Naive thymus-derived CD4-positive, alpha-beta T cell (primary cell): ENCODE data around the gene LILRA1. TPM values are rescaled to one million over a fixed set of nuclear protein-coding genes. Genes with fewer than 3 reads are reported as not detected.
"Not testable (repeated sequence)": the region's sequence is repeated elsewhere in the genome, so short reads cannot be mapped to it uniquely, and the experiment has no call there.

ENCODE experiments used
- ATAC-seq: fragments of 150-1000 bp; cut with Tn5 transposase; 2 replicates; pipeline ENCODE4 v1.10.0; 2021; ENCODE audit warnings: mild to moderate bottlenecking, moderate library complexity
- CTCF ChIA-PET: fragments of 350-600 bp; sonication (Branson Sonifier 250); formaldehyde crosslinking; loops from one replicate; lab custom pipeline; 2021; ENCODE audit warnings: antibody characterized with exemption; lab: Charles Lee
- POLR2A ChIA-PET: fragments of 350-600 bp; sonication (Branson Sonifier 250); formaldehyde crosslinking; loops from one replicate; lab custom pipeline; 2021; ENCODE audit warnings: antibody characterized with exemption, inconsistent platforms; lab: Charles Lee
- DNase-seq, 9 donors: peaks; one replicate each; pipeline versions ENCODE4 v3.0.0 to v3.0.0-alpha.2; 2020 to 2022; ENCODE audit warnings: mixed read lengths in 1 of 9
- H3K27ac ChIP-seq: one replicate; pipeline ENCODE4 v1.7.0; 2013; ENCODE audit warnings: mild to moderate bottlenecking, low read depth, low read length, moderate library complexity
- H3K27me3 ChIP-seq, 2 donors: one replicate each; pipeline ENCODE4 v1.7.0; 2013; ENCODE audit warnings: low read length in 2 of 2, mild to moderate bottlenecking in 2 of 2, moderate library complexity in 2 of 2; ENCODE audit not compliant: control insufficient read depth in 2 of 2, insufficient read depth in 2 of 2
- H3K36me3 ChIP-seq, 3 experiments: 1 replicate in 2 of 3; 2 replicates in 1 of 3; pipeline ENCODE4 v1.7.0; 2013; ENCODE audit warnings: low read length in 3 of 3, mild to moderate bottlenecking in 3 of 3, moderate library complexity in 1 of 3; ENCODE audit not compliant: insufficient read depth in 3 of 3, control insufficient read depth in 2 of 3
- H3K4me1 ChIP-seq, 2 donors: one replicate each; pipeline ENCODE4 v1.7.0; 2013; ENCODE audit warnings: low read length in 2 of 2, mild to moderate bottlenecking in 2 of 2, moderate library complexity in 1 of 2; ENCODE audit not compliant: control insufficient read depth in 2 of 2, insufficient read depth in 2 of 2
- H3K4me3 ChIP-seq: 2 replicates; pipeline ENCODE4 v1.7.0; 2013; ENCODE audit warnings: mild to moderate bottlenecking, low read length
- H3K9me3 ChIP-seq, 3 experiments: 1 replicate in 2 of 3; 2 replicates in 1 of 3; pipeline ENCODE4 v1.7.0; 2013; ENCODE audit warnings: low read length in 3 of 3; ENCODE audit not compliant: control insufficient read depth in 2 of 3
- H3K27ac Mint-ChIP-seq, 9 donors: one replicate each; pipeline ENCODE4 v1.8.0; 2020 to 2022; ENCODE audit warnings: mixed read lengths in 9 of 9, mild to moderate bottlenecking in 8 of 9, moderate library complexity in 5 of 9, inconsistent platforms in 2 of 9
- H3K27me3 Mint-ChIP-seq, 5 donors: one replicate each; pipeline ENCODE4 v1.8.0; 2021 to 2022; ENCODE audit warnings: mixed read lengths in 5 of 5, mild to moderate bottlenecking in 1 of 5
- H3K36me3 Mint-ChIP-seq, 5 donors: one replicate each; pipeline ENCODE4 v1.8.0; 2020 to 2022; ENCODE audit warnings: mixed read lengths in 5 of 5, mild to moderate bottlenecking in 3 of 5, inconsistent platforms in 1 of 5
- H3K4me1 Mint-ChIP-seq, 7 donors: one replicate each; pipeline ENCODE4 v1.8.0; 2020 to 2022; ENCODE audit warnings: mixed read lengths in 7 of 7, mild to moderate bottlenecking in 3 of 7, inconsistent platforms in 1 of 7
- H3K4me3 Mint-ChIP-seq, 10 donors: one replicate each; pipeline ENCODE4 v1.8.0; 2020 to 2022; ENCODE audit warnings: mild to moderate bottlenecking in 10 of 10, mixed read lengths in 10 of 10, moderate library complexity in 6 of 10, inconsistent platforms in 2 of 10
- H3K9me3 Mint-ChIP-seq, 11 donors: one replicate each; pipeline ENCODE4 v1.8.0; 2020 to 2022; ENCODE audit warnings: mixed read lengths in 11 of 11, mild to moderate bottlenecking in 4 of 11, inconsistent platforms in 1 of 11, moderate library complexity in 1 of 11
- intact Hi-C, 2 donors: fragments of 100-400 bp; cut with micrococcal nuclease; formaldehyde crosslinking; loops; one replicate each; pipeline ENCODE4 v1.15.1; 2023
- polyA plus RNA-seq, 2 donors: library from polyadenylated mRNA; unstranded; fragments of 300-500 nt; fragmentation: Illumina TruSeq; gene quantifications; one replicate each; pipeline ENCODE4 v1.2.3, GENCODE V29; 2021
- total RNA-seq, 6 experiments: library from RNA in 5 of 6; stranded (reverse) in 5 of 6; gene quantifications; 1 replicate in 5 of 6; 2 replicates in 1 of 6; pipeline ENCODE4 v1.2.3 and lab custom pipeline; 2021 to 2026

LILRA1 gene
- total and polyA plus RNA-seq, 7 experiments from 2014 or later, result 0.14 to 36.7 (median 4.3) TPM; not detected in 4

- ATAC-seq, H3K4me3 Mint-ChIP-seq, H3K36me3 ChIP-seq, H3K9me3 ChIP-seq, H3K27ac ChIP-seq, intact Hi-C loops, DNase-seq, CTCF ChIA-PET, H3K9me3 Mint-ChIP-seq, H3K4me1 Mint-ChIP-seq, H3K4me1 ChIP-seq, POLR2A ChIA-PET, H3K4me3 ChIP-seq, H3K36me3 Mint-ChIP-seq, H3K27ac Mint-ChIP-seq, H3K27me3 ChIP-seq: not testable (repeated sequence)
- peaks cover 0 to 40% (median 22%) of the 10 kb centered on the region in 5 donors for H3K27me3 Mint-ChIP-seq
Measured at GRCh38 chr19:54636081-54636480, 42.6 kb downstream of the LILRA1 start.

GRCh38 chr19:54638683-54639082 lies 45.3 kb downstream of the LILRA1 start:
- no peak overlapping the region for H3K27ac ChIP-seq
- Mint-ChIP-seq H3K4me3 (no peak overlapping the region), H3K4me1 (no peaks in the 10 kb centered on the region), H3K36me3 (no peaks in the 10 kb centered on the region), H3K9me3 (peaks cover 0 to 2% (median 0%) of the 10 kb centered on the region in 11 donors), H3K27ac (no peak overlapping the region), H3K27me3 (peaks cover 0 to 38% (median 21%) of the 10 kb centered on the region in 5 donors)
- no peaks in the 10 kb centered on the region for H3K9me3 ChIP-seq
- no peak for DNase-seq
- no peak for ATAC-seq
- no peaks in the 10 kb centered on the region for H3K4me1 ChIP-seq
- no peaks in the 10 kb centered on the region for H3K27me3 ChIP-seq
- intact Hi-C loops, result no loop called here
- POLR2A ChIA-PET, result no interaction called here
- no peak overlapping the region for H3K4me3 ChIP-seq
- CTCF ChIA-PET, result no interaction called here
- H3K36me3 ChIP-seq, result no peaks in the 10 kb centered on the region

GRCh38 chr19:54642953-54643352 lies 49.5 kb downstream of the LILRA1 start:
- H3K27ac Mint-ChIP-seq, H3K4me3 Mint-ChIP-seq, H3K4me1 ChIP-seq, H3K9me3 Mint-ChIP-seq, H3K27me3 ChIP-seq, H3K36me3 Mint-ChIP-seq, POLR2A ChIA-PET, CTCF ChIA-PET, H3K4me1 Mint-ChIP-seq, intact Hi-C loops, DNase-seq, H3K4me3 ChIP-seq, H3K9me3 ChIP-seq, H3K36me3 ChIP-seq, H3K27ac ChIP-seq: not testable (repeated sequence)
- ATAC-seq, result peak; percentile 77
- H3K27me3 Mint-ChIP-seq, result peaks cover under 1 to 34% (median 21%) of the 10 kb centered on the region in 5 donors

- H3K4me3 ChIP-seq, H3K9me3 ChIP-seq, H3K36me3 ChIP-seq, H3K27ac Mint-ChIP-seq, H3K27me3 ChIP-seq, CTCF ChIA-PET, H3K4me1 ChIP-seq, H3K4me1 Mint-ChIP-seq, DNase-seq, H3K27ac ChIP-seq, H3K9me3 Mint-ChIP-seq, intact Hi-C loops, POLR2A ChIA-PET, H3K36me3 Mint-ChIP-seq, H3K4me3 Mint-ChIP-seq: not testable (repeated sequence)
- ATAC-seq, result peak; percentile 55
- H3K27me3 Mint-ChIP-seq, result peaks cover 2 to 32% (median 20%) of the 10 kb centered on the region in 5 donors
Measured at GRCh38 chr19:54643583-54643982, 50.2 kb downstream of the LILRA1 start.

- no peaks in the 10 kb centered on the region for H3K4me1 ChIP-seq
- Mint-ChIP-seq H3K4me1 (no peaks in the 10 kb centered on the region), H3K9me3 (peaks cover 0 to 2% (median 0%) of the 10 kb centered on the region in 11 donors), H3K4me3 (no peak overlapping the region), H3K27ac (no peak overlapping the region), H3K27me3 (peaks cover 2 to 32% (median 17%) of the 10 kb centered on the region in 5 donors), H3K36me3 (no peaks in the 10 kb centered on the region)
- H3K27ac ChIP-seq, result no peak overlapping the region
- ChIA-PET CTCF (no interaction called here), POLR2A (no interaction called here)
- peak; percentile 78 for ATAC-seq
- no peaks in the 10 kb centered on the region for H3K9me3 ChIP-seq
- DNase-seq, result no peak
- H3K4me3 ChIP-seq, result no peak overlapping the region
- intact Hi-C loops, result no loop called here
- no peaks in the 10 kb centered on the region for H3K27me3 ChIP-seq
- H3K36me3 ChIP-seq, result no peaks in the 10 kb centered on the region
Measured at GRCh38 chr19:54644056-54644455, 50.6 kb downstream of the LILRA1 start.

DNA sequence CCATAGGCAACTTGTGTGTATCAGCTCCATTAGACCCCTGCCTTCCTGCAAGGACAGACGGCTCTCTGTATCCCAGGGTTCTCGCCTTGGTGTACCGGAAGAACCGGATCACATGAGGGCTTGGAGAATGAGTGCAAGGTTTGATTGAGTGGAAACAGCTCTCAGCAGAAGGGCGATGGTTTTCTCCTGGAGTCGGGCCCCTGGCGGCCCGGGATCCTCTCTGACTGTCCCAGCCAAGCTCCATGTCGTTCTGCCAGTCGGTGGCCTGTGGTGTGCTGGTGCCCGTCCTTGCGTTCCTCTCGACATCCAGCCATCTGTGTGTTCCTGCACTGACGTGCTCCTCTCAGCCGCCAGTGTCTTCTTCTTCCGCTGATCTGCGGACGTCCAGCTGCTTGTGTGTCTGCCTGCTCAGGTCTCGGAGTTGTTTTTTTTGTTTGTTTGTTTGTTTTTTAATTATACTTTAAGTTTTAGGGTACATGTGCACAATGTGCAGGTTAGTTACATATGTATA lies 53.0 kb downstream of the LILRA1 start:
- ATAC-seq, result no peak
- H3K27ac Mint-ChIP-seq, result no peak overlapping the region
- Histone ChIP-seq H3K4me1 (no peaks in the 10 kb centered on the region), H3K27me3 (no peaks in the 10 kb centered on the region), H3K36me3 (no peaks in the 10 kb centered on the region), H3K27ac (no peak overlapping the region), H3K9me3 (no peaks in the 10 kb centered on the region), H3K4me3 (no peak overlapping the region)
- ChIA-PET CTCF (no interaction called here), POLR2A (no interaction called here)
- no peaks in the 10 kb centered on the region for H3K36me3 Mint-ChIP-seq
- H3K9me3 Mint-ChIP-seq, result peaks cover 0 to 2% (median 0%) of the 10 kb centered on the region in 11 donors
- H3K4me3 Mint-ChIP-seq, result no peak overlapping the region
- no peak for DNase-seq
- peaks cover 2 to 23% (median 18%) of the 10 kb centered on the region in 5 donors for H3K27me3 Mint-ChIP-seq
- H3K4me1 Mint-ChIP-seq, result no peaks in the 10 kb centered on the region
- intact Hi-C loops, result no loop called here

- intact Hi-C loops, result no loop called here
- Histone ChIP-seq H3K27ac (no peak overlapping the region), H3K9me3 (no peaks in the 10 kb centered on the region), H3K4me3 (no peak overlapping the region), H3K4me1 (no peaks in the 10 kb centered on the region), H3K36me3 (no peaks in the 10 kb centered on the region), H3K27me3 (no peaks in the 10 kb centered on the region)
- H3K4me1 Mint-ChIP-seq, result no peaks in the 10 kb centered on the region
- no peak overlapping the region for H3K4me3 Mint-ChIP-seq
- peaks cover 2 to 20% (median 12%) of the 10 kb centered on the region in 5 donors for H3K27me3 Mint-ChIP-seq
- DNase-seq (no peak), ATAC-seq (no peak)
- no peaks in the 10 kb centered on the region for H3K36me3 Mint-ChIP-seq
- CTCF ChIA-PET, result no interaction called here
- POLR2A ChIA-PET, result no interaction called here
- peaks cover 0 to 2% (median 0%) of the 10 kb centered on the region in 11 donors for H3K9me3 Mint-ChIP-seq
- no peak overlapping the region for H3K27ac Mint-ChIP-seq
Measured at GRCh38 chr19:54648129-54648528, 54.7 kb downstream of the LILRA1 start.
